GM12878 (cell line): Measurements from ENCODE around the gene SSTR4. TPM values are rescaled to one million over a fixed set of nuclear protein-coding genes. Genes with fewer than 3 reads are reported as not detected.

Experiments
- ATAC-seq: fragments of 200-7000 bp; cut with Tn5 transposase; 3 replicates; pipeline ENCODE4 v1.9.1; 2020; ENCODE audit warnings: mild to moderate bottlenecking, moderate library complexity
- BruUV-seq: library from RNA; stranded (reverse); fragments of 400-500 nt; replicated peaks from 2 replicates; lab custom pipeline; 2021; lab: Mats Ljungman, UMichigan
- CTCF ChIA-PET: fragments of 300-600 bp; sonication (Branson Sonifier 250); formaldehyde crosslinking; extraction: SDS; loops from one replicate; lab custom pipeline; 2021; ENCODE audit warnings: inconsistent platforms; lab: Yijun Ruan, JAX
- POLR2A ChIA-PET: fragments of 350-600 bp; formaldehyde crosslinking; extraction: SDS; loops from one replicate; lab custom pipeline; 2021; ENCODE audit warnings: inconsistent platforms; lab: Charles Lee
- RAD21 ChIA-PET: fragments of 300-600 bp; sonication (Branson Sonifier 250); formaldehyde crosslinking; loops from one replicate; lab custom pipeline; 2023; ENCODE audit warnings: antibody characterized with exemption; ENCODE audit not compliant: unreplicated experiment; lab: Charles Lee
- SMC1A ChIA-PET: fragments of 300-600 bp; sonication (Branson Sonifier 250); formaldehyde crosslinking; loops from one replicate; lab custom pipeline; 2023; ENCODE audit not compliant: unreplicated experiment, uncharacterized antibody; lab: Charles Lee
- DNase-seq: peaks from one replicate; pipeline ENCODE4 v3.0.0-alpha.2; 2011; ENCODE audit warnings: low read depth, low spot score
- FAIRE-seq: peaks from 3 replicates; lab custom pipeline; 2011; peaks lifted over from hg19 to GRCh38; lab: Jason Lieb, UNC
- H2AFZ ChIP-seq: 2 replicates; pipeline ENCODE4 v1.6.0; 2011; ENCODE audit warnings: low read depth, low read length, control low read depth; ENCODE audit not compliant: control insufficient read depth
- H3K27ac ChIP-seq: 2 replicates; pipeline ENCODE4 v1.5.1; 2011; ENCODE audit warnings: control low read depth; ENCODE audit not compliant: control insufficient read depth, insufficient read depth
- H3K27me3 ChIP-seq, 2 experiments: replicated peaks in 1 of 2; 2 replicates each; pipeline versions ENCODE4 v1.6.0 to v1.6.1; 2011; ENCODE audit warnings: low read length in 1 of 2; ENCODE audit not compliant: control insufficient read depth in 2 of 2, insufficient read depth in 2 of 2
- H3K36me3 ChIP-seq, 2 experiments: 2 replicates each; pipeline ENCODE4 v1.5.1; 2011; ENCODE audit warnings: low read length in 1 of 2; ENCODE audit not compliant: control insufficient read depth in 2 of 2, insufficient read depth in 2 of 2
- H3K4me1 ChIP-seq: 2 replicates; pipeline ENCODE4 v1.6.1; 2011; ENCODE audit warnings: mild to moderate bottlenecking, low read length, moderate library complexity, mixed read lengths; ENCODE audit not compliant: control insufficient read depth, insufficient read depth
- H3K4me2 ChIP-seq: 2 replicates; pipeline ENCODE4 v1.6.0; 2011; ENCODE audit warnings: control low read depth; ENCODE audit not compliant: control insufficient read depth, insufficient read depth
- H3K4me3 ChIP-seq: fragments of 200-600 bp; sonication (generic); 2 replicates; pipeline ENCODE4 v1.5.1; 2016
- H3K79me2 ChIP-seq: 2 replicates; pipeline ENCODE4 v1.6.0; 2011; ENCODE audit warnings: low read length; ENCODE audit not compliant: control insufficient read depth, insufficient read depth
- H3K9ac ChIP-seq: 2 replicates; pipeline ENCODE4 v1.8.0; 2011; ENCODE audit warnings: low read length, control low read depth, mixed read lengths; ENCODE audit not compliant: control insufficient read depth, insufficient read depth
- H3K9me3 ChIP-seq: replicated peaks from 3 replicates; pipeline ENCODE4 v1.5.1; 2011; ENCODE audit warnings: mild to moderate bottlenecking, low read length; ENCODE audit not compliant: control insufficient read depth, insufficient read depth
- H4K20me1 ChIP-seq: 2 replicates; pipeline ENCODE4 v1.6.0; 2011; ENCODE audit not compliant: control insufficient read depth, insufficient read depth
- ASH2L ChIP-seq: fragments of 300-600, 200-600 bp; sonication (generic); IDR thresholded peaks from 2 replicates; pipeline ENCODE4 v1.6.1; 2017; ENCODE audit warnings: low read depth, mild to moderate bottlenecking, borderline replicate concordance
- BCLAF1 ChIP-seq: fragments of 450-650 bp; IDR thresholded peaks from 2 replicates; pipeline ENCODE4 v1.6.1; 2017; ENCODE audit warnings: antibody characterized with exemption, mild to moderate bottlenecking, moderate library complexity
- CEBPZ ChIP-seq: fragments of 150-350 bp; IDR thresholded peaks from 2 replicates; pipeline ENCODE4 v1.6.1; 2016; ENCODE audit warnings: low read depth, low read length
- CHD2 ChIP-seq: IDR thresholded peaks from 2 replicates; pipeline ENCODE4 v1.6.1; 2011; ENCODE audit warnings: low read depth, low read length, improper control_type of control experiment, borderline replicate concordance
- EED ChIP-seq: sonication (generic); IDR thresholded peaks from 2 replicates; pipeline ENCODE4 v1.6.1; 2016; ENCODE audit warnings: antibody characterized with exemption, low read depth
- FOS ChIP-seq: IDR thresholded peaks from 3 replicates; pipeline ENCODE4 v1.6.1; 2011; ENCODE audit warnings: borderline replicate concordance; ENCODE audit not compliant: insufficient read length; ENCODE audit errors: extremely low read depth
- HDGF ChIP-seq: fragments of 450-650 bp; IDR thresholded peaks from 2 replicates; pipeline ENCODE4 v1.6.1; 2016; ENCODE audit warnings: antibody characterized with exemption
- KLF5 ChIP-seq: fragments of 450-650 bp; IDR thresholded peaks from 2 replicates; pipeline ENCODE4 v1.6.1; 2014; ENCODE audit warnings: mild to moderate bottlenecking; ENCODE audit not compliant: partially characterized antibody
- NFXL1 ChIP-seq: fragments of 450-650 bp; IDR thresholded peaks from 2 replicates; pipeline ENCODE4 v1.6.1; 2017; ENCODE audit warnings: antibody characterized with exemption, mild to moderate bottlenecking, borderline replicate concordance
- RCOR1 ChIP-seq: conservative IDR thresholded peaks from 2 replicates; pipeline ENCODE4 v1.6.1; 2012; ENCODE audit warnings: low read depth, low read length, improper control_type of control experiment
- SIX5 ChIP-seq: IDR thresholded peaks from 2 replicates; pipeline ENCODE4 v1.6.1; 2011; ENCODE audit warnings: mild to moderate bottlenecking, low read depth, low read length, moderate library complexity; ENCODE audit not compliant: severe bottlenecking
- ZNF207 ChIP-seq: fragments of 450-650 bp; IDR thresholded peaks from 2 replicates; pipeline ENCODE4 v1.6.1; 2014; ENCODE audit warnings: antibody characterized with exemption, mild to moderate bottlenecking, borderline replicate concordance
- WGBS: methylation state at CpG from one replicate; pipeline ENCODE4 v1.1.6; 2016; ENCODE audit warnings: low lambda C conversion rate; ENCODE audit not compliant: insufficient replicate concordance, insufficient coverage; ENCODE audit errors: missing lambda C conversion rate; 5-methylcytosine and 5-hydroxymethylcytosine counted together
- in situ Hi-C: fragments of 300-500 bp; cut with MboI; formaldehyde crosslinking; loops from 9 replicates; pipeline ENCODE4 v1.14.3; 2018; ENCODE audit warnings: mixed read lengths
- intact Hi-C: fragments of 100-400 bp; cut with micrococcal nuclease; formaldehyde crosslinking; loops from one replicate; pipeline ENCODE4 v1.14.2; 2022; ENCODE audit not compliant: unreplicated experiment
- polyA plus RNA-seq, 11 experiments: library from polyadenylated mRNA; depleted of rRNA in 4 of 11; unstranded in 6 of 11; stranded (reverse) in 5 of 11; fragments of >200 nt; fragmentation: Nextera tagmentation in 4 of 11; fragmentation: Illumina TruSeq in 1 of 11; extraction: Ambion mirVana in 4 of 11; extraction: Trizol in 1 of 11; gene quantifications; 1 replicate in 1 of 11; 2 replicates in 10 of 11; pipeline versions ENCODE4 v1.2.1 to v1.2.3, GENCODE V29; 2011 to 2016; ENCODE audit warnings: inconsistent platforms in 2 of 11, missing spikeins in 2 of 11, low read depth in 1 of 11
- total RNA-seq, 4 experiments: library from RNA; depleted of rRNA in 3 of 4; stranded (reverse); fragments of >200 nt in 3 of 4; fragmentation: Illumina TruSeq in 1 of 4; extraction: Trizol in 1 of 4; gene quantifications; 2 replicates each; pipeline versions ENCODE4 v1.2.1 to v1.2.3, GENCODE V29; 2013 to 2021

SSTR4 gene
- total and polyA plus RNA-seq, 10 of the 15 experiments (the other 5 are each of a cell fraction or from before 2014, with no cell fraction given) = not detected

GRCh38 chr20:23033918-23034317 lies 1.2 kb upstream of the SSTR4 start:
- in situ Hi-C loops = no loop called here
- ChIA-PET SMC1A (no interaction called here), CTCF (interaction anchor here (0.7 kb wide), 1 partner anchor 18 kb away, joined by 3 read pairs; no protein-coding TSS in a partner anchor), RAD21 (no interaction called here)
- DNase-seq = no peak
- 29% methylated on average over 4 of the region's 4 CpGs for WGBS
- no peaks in the 10 kb centered on the region for H3K36me3 ChIP-seq
- H4K20me1 ChIP-seq = no peaks in the 10 kb centered on the region
- H3K4me1 ChIP-seq = no peaks in the 10 kb centered on the region
- no peak overlapping the region for H3K4me3 ChIP-seq
- H3K27ac ChIP-seq = no peak overlapping the region
- ATAC-seq = no peak
- peaks cover 0 to 2% of the 10 kb centered on the region in 2 experiments; a peak in 1 of 4 replicates for H3K27me3 ChIP-seq
- H3K9ac ChIP-seq = no peak overlapping the region
- TF ChIP-seq CEBPZ = no peak
- TF ChIP-seq RCOR1 = no peak
- TF ChIP-seq, all 136 proteins: peak for 0
- H3K9me3 ChIP-seq = no peaks in the 10 kb centered on the region
- intact Hi-C loops = no loop called here
- H3K4me2 ChIP-seq = no peak overlapping the region
- FAIRE-seq = no peak
- BruUV-seq = no TSS peak
- no peaks in the 10 kb centered on the region for H3K79me2 ChIP-seq
- POLR2A ChIA-PET = no interaction called here
- no peak overlapping the region for H2AFZ ChIP-seq

GRCh38 chr20:23035731-23036130 lies 619 bp downstream of the SSTR4 start:
- H3K9me3 ChIP-seq = no peaks in the 10 kb centered on the region
- H3K27ac ChIP-seq = no peak overlapping the region
- no TSS peak for BruUV-seq
- ChIA-PET POLR2A (no interaction called here), CTCF (no interaction called here), RAD21 (no interaction called here), SMC1A (no interaction called here)
- DNase-seq (no peak), ATAC-seq (no peak), FAIRE-seq (no peak)
- H3K36me3 ChIP-seq = no peaks in the 10 kb centered on the region
- WGBS = 76% methylated on average over 23 of the region's 41 CpGs
- H3K4me3 ChIP-seq = no peak overlapping the region
- in situ Hi-C loops (no loop called here), intact Hi-C loops (no loop called here)
- H3K4me2 ChIP-seq = no peak overlapping the region
- H3K79me2 ChIP-seq = no peaks in the 10 kb centered on the region
- H3K27me3 ChIP-seq = peaks cover 0 to 2% of the 10 kb centered on the region in 2 experiments; a peak in 1 of 4 replicates
- H3K9ac ChIP-seq = no peak overlapping the region
- no peaks in the 10 kb centered on the region for H3K4me1 ChIP-seq
- H4K20me1 ChIP-seq = no peaks in the 10 kb centered on the region
- no peak overlapping the region for H2AFZ ChIP-seq
- TF ChIP-seq FOS (no peak), BCLAF1 (no peak), EED (no peak), CHD2 (no peak), ZNF207 (no peak), NFXL1 (no peak), HDGF (no peak), ASH2L (no peak), SIX5 (no peak), KLF5 (no peak)
